GM12873 (cell line): ENCODE results near the gene FDXACB1.

ENCODE experiments used
- TF ChIP-seq, protein P1 (sequence below): IDR thresholded peaks from 2 replicates; pipeline ENCODE4 v1.5.1; 2012; ENCODE audit warnings: low read depth, mild to moderate bottlenecking, moderate library complexity, low read length, control low read depth; ENCODE audit not compliant: insufficient read depth; ENCODE audit errors: missing control alignments

The FDXACB1 gene

DNA sequence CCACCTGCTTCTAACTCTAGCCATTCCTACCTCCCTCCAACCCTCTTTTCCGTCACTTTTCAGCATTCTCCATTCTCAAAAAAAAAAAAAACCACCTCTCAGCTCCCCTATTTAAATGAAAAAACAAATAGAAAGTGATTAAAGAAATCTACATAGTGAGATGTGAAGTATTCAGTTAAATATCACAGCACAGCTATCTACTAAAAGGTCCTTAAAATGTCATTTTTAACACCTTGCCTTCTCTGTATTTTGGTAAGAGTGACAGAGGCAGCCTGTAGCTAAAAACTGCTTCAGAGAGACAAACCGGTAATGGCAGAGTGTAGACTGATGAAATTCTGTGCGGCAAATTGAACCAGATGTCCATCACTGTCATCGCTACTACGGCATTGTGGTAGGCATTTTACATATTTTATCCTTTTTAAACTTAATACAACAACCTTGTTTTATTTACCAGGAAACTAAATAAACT lies 7.2 kb downstream of the FDXACB1 start:
- TF ChIP-seq, protein P1, sequence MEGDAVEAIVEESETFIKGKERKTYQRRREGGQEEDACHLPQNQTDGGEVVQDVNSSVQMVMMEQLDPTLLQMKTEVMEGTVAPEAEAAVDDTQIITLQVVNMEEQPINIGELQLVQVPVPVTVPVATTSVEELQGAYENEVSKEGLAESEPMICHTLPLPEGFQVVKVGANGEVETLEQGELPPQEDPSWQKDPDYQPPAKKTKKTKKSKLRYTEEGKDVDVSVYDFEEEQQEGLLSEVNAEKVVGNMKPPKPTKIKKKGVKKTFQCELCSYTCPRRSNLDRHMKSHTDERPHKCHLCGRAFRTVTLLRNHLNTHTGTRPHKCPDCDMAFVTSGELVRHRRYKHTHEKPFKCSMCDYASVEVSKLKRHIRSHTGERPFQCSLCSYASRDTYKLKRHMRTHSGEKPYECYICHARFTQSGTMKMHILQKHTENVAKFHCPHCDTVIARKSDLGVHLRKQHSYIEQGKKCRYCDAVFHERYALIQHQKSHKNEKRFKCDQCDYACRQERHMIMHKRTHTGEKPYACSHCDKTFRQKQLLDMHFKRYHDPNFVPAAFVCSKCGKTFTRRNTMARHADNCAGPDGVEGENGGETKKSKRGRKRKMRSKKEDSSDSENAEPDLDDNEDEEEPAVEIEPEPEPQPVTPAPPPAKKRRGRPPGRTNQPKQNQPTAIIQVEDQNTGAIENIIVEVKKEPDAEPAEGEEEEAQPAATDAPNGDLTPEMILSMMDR = no peak

DNA sequence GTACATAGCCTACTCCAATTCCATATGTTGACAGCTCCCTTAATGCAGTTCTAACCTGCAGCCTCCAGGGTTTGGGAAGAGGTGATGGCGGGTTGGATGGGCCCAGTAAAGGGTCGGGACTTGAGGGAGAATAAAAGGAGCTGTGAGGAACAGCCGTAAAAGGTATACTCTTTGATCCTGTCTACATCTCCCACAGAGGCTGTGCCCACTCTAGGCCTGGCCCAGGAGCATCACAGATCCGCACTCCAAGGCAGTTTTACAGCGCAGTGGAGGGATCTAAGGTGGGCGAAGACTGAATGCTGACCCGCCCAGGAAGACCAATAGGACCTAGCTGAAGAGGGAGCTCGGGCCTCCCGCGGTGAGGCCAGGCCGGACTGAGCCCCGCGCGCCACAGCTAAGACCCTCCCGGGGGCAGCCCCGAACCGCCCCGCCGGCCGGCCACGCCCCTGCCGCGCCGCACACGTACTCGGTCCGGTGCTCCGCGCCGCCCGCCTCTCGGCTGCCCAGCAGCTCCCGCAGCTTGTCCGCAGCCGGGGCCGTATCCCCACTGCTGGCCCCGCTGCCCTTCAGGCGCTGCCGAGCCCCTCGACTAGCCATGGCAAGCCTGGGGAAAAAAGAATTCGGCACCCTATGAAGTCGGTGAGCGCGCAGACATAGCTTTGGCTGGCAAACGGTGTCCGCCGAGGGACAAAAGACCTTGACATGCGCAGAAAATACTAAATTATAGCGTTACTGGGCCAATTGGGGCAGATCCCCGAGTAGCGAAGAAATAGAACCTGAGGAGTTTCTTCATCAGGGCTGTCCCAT lies 7.9 kb downstream of the FDXACB1 start, which contains the start of gene ALG9:
Gene ALG9, minus strand, starts transcription at position 696 of the 807 bp plus-strand sequence. Its CDS starts 99 bp downstream, at position 597.
- TF ChIP-seq, protein P1 = peak; percentile 37

DNA sequence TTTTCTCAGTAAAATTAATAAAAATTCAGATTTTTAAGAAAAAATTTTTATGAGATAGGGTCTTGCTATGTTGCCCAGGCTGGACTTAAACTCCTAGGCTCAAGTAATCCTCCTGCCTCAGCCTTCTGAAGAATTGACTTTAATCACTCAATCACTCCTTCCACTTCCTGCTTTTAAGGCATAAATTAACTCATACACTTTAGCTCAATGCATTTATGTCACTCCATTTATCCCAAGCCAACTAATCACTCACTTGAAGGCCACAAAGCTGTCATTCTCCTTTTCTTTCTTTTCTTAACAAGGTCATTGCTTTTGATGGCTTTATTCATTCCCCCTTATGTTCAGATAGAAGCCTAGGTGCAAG lies 8.5 kb downstream of the FDXACB1 start:
- TF ChIP-seq, protein P1 = no peak

DNA sequence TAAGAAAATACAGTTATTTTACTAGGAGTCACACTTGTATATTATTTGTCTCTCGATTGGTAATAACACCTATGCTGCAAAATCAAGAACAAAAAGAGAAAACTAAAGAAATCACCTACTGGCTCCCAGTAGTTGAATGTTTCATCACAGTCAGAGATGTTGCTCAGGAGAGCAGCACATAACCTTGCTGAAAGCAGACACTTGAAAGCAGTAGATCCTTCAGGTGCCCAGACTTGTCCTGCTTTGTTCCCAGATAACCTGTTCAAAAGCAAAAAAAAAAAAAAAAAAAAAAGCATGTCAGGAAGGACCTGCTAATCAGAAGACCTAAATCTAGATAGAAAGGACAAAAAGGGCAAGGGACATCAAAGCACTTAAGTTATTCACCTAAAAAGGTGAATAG lies 8.9 kb downstream of the FDXACB1 start:
- TF ChIP-seq, protein P1 = no peak

DNA sequence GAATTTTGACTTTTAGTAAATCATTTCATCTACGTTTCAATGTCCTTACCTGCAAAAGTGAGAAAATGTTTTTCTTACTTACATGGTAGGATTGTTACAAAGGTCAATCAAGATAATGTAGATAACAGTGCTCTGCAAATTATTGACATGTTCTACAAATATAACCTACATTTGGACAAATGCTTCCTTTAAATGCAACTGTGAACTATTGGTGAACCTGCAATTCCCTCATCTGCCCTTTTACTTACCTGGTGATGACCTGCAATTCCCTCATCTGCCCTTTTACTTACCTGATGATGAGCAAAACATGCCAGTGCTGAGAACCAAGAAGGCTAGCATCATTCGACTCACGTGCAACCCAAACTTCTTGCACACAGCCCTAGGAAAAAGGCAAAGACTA lies 18.7 kb downstream of the FDXACB1 start:
- TF ChIP-seq, protein P1 = no peak

DNA sequence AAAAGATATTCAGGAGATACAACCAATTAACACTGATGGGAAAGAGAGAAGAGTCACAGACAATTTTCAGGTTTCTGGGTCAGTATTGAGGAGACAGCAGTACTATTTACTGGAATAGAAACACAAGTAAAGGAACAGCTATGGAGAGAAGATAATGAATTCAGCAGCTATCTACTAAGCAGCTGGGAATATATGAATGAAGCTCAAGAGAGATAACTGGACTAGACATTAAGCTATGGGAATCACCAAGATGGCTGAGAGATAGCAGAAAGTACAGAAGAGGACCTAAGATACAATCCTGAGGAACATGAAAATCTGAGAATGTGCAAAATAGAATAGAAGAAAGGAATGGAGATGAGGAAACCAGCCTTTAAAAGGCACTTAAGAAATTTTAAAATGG lies 23.5 kb downstream of the FDXACB1 start:
- TF ChIP-seq, protein P1 = no peak

DNA sequence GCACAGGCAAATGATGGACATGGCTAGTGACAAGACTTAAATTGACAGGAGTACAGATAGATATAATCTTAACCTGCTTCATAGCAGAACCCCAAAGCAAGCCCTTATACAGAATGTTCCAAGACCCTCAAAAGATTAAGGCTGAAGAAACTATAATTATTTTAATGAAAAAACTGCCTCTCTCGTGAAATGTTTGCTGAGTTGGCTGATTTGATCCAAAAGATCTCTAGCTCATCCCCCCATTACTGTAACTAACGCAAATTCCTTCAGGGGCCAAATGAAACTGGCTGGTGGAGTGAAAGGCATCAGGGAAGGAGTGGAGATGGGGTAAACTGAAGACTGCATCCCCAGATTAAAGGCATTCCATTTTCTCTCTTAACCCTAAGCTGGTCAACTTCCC lies 26.9 kb downstream of the FDXACB1 start:
- TF ChIP-seq, protein P1 = no peak
